GM19372 (cell line): ENCODE results near the gene IPPK.
"Not testable (repeated sequence)": the region's sequence is repeated elsewhere in the genome, so short reads cannot be mapped to it uniquely, and the experiment has no call there.

Source experiments
- ATAC-seq: cut with Tn5 transposase; IDR thresholded peaks from one replicate; pipeline ENCODE4 v1.9.1; 2021; ENCODE audit warnings: mild to moderate bottlenecking, low read depth, moderate library complexity; ENCODE audit not compliant: unreplicated experiment

The IPPK gene

GRCh38 chr9:92602413-92602812, 67.5 kb downstream of the IPPK start:
- no peak for ATAC-seq

- no peak for ATAC-seq
Observed at GRCh38 chr9:92601451-92601850, 68.5 kb downstream of the IPPK start.

GRCh38 chr9:92600462-92601261, 69.3 kb downstream of the IPPK start:
- no peak for ATAC-seq

GRCh38 chr9:92599938-92600461, 69.9 kb downstream of the IPPK start:
- ATAC-seq = no peak

GRCh38 chr9:92598382-92598781, 71.5 kb downstream of the IPPK start:
- no peak for ATAC-seq

- no peak for ATAC-seq
Observed at GRCh38 chr9:92595930-92596329, 74.0 kb downstream of the IPPK start.

GRCh38 chr9:92595075-92595474, 74.9 kb downstream of the IPPK start:
- not testable (repeated sequence) for ATAC-seq

- ATAC-seq = no peak
Observed at GRCh38 chr9:92592946-92593861, 76.7 kb downstream of the IPPK start.

- no peak for ATAC-seq
Observed at GRCh38 chr9:92592537-92592936, 77.4 kb downstream of the IPPK start.

- no peak for ATAC-seq
Observed at GRCh38 chr9:92590377-92590776, 79.6 kb downstream of the IPPK start.

- no peak for ATAC-seq
Observed at GRCh38 chr9:92589923-92590322, 80.0 kb downstream of the IPPK start.

- ATAC-seq = no peak
Observed at GRCh38 chr9:92576175-92576574, 93.8 kb downstream of the IPPK start.

GRCh38 chr9:92573612-92574011, 96.3 kb downstream of the IPPK start:
- not testable (repeated sequence) for ATAC-seq

GRCh38 chr9:92571871-92572270, 98.1 kb downstream of the IPPK start:
- not testable (repeated sequence) for ATAC-seq

GRCh38 chr9:92564982-92565381, 104.9 kb downstream of the IPPK start:
- no peak for ATAC-seq

GRCh38 chr9:92564504-92564903, 105.4 kb downstream of the IPPK start:
- no peak for ATAC-seq
